Effector CD8-positive, alpha-beta T cell (primary cell): ENCODE results near the gene NCF2.

ENCODE experiments used
- DNase-seq: peaks from one replicate; lab custom pipeline; 2025; lab: John Stamatoyannopoulos, UW

NCF2 gene

GRCh38 chr1:183611021-183611420 is 20.8 kb upstream of the NCF2 start:
- DNase-seq, result no peak

GRCh38 chr1:183609759-183610452 is 19.6 kb upstream of the NCF2 start:
- DNase-seq, result no peak

- DNase-seq, result no peak
Observed at GRCh38 chr1:183609313-183609712, 19.1 kb upstream of the NCF2 start.

- DNase-seq, result no peak
Observed at GRCh38 chr1:183607322-183607980, 17.2 kb upstream of the NCF2 start.

- no peak for DNase-seq
Observed at GRCh38 chr1:183605904-183606303, 15.6 kb upstream of the NCF2 start.

- no peak for DNase-seq
Observed at GRCh38 chr1:183604815-183605214, 14.6 kb upstream of the NCF2 start.

GRCh38 chr1:183604038-183604808 is 14.0 kb upstream of the NCF2 start:
- DNase-seq, result no peak

GRCh38 chr1:183602510-183602909 is 12.3 kb upstream of the NCF2 start:
- DNase-seq, result no peak

GRCh38 chr1:183600634-183601033 is 10.4 kb upstream of the NCF2 start:
- DNase-seq, result no peak

GRCh38 chr1:183600136-183600535 is 9.9 kb upstream of the NCF2 start:
- DNase-seq, result no peak

GRCh38 chr1:183598386-183598785 is 8.1 kb upstream of the NCF2 start:
- no peak for DNase-seq

- no peak for DNase-seq
Observed at GRCh38 chr1:183597656-183598347, 7.5 kb upstream of the NCF2 start.

GRCh38 chr1:183596500-183596899 is 6.2 kb upstream of the NCF2 start:
- no peak for DNase-seq

GRCh38 chr1:183595537-183595936 is 5.3 kb upstream of the NCF2 start:
- no peak for DNase-seq

- no peak for DNase-seq
Observed at GRCh38 chr1:183593356-183593755, 3.1 kb upstream of the NCF2 start.

GRCh38 chr1:183592733-183593132 is 2.5 kb upstream of the NCF2 start:
- no peak for DNase-seq

- no peak for DNase-seq
Observed at GRCh38 chr1:183589874-183590243, 400 bp downstream of the NCF2 start.

- DNase-seq, result no peak
Observed at GRCh38 chr1:183589384-183589783, 875 bp downstream of the NCF2 start.

- DNase-seq, result no peak
Observed at GRCh38 chr1:183588827-183589226, 1.4 kb downstream of the NCF2 start.

GRCh38 chr1:183586926-183587325 is 3.3 kb downstream of the NCF2 start:
- DNase-seq, result no peak

GRCh38 chr1:183586455-183586854 is 3.8 kb downstream of the NCF2 start:
- DNase-seq, result no peak

- no peak for DNase-seq
Observed at GRCh38 chr1:183585038-183585437, 5.2 kb downstream of the NCF2 start.
